ENCODE results near the gene TANC1. TPM values are rescaled to one million over a fixed set of nuclear protein-coding genes. Genes with fewer than 3 reads are reported as not detected.
A peak's percentile ranks its signal among the peaks of the same experiment; 100 is the strongest.

TANC1 gene
- polyA plus RNA-seq, 1 donor (not counting 4 experiments of a cell fraction or from before 2014, with no cell fraction given), result 33.5 TPM

GRCh38 chr2:159076241-159076640 lies 107.8 kb downstream of the TANC1 start:
- dilution Hi-C loops (cut with MboI; ENCODE audit: extremely low pct_ligation_motif_present, low sequenced_read_pairs), result no loop called here
- no peaks in the 10 kb centered on the region for H3K27me3 ChIP-seq (ENCODE audit: control insufficient read depth, extremely low read depth, insufficient read depth, low read length)
- H3K79me2 ChIP-seq (ENCODE audit: control insufficient read depth, insufficient read depth, low read length), result peaks cover 45% of the 10 kb centered on the region
- H3K36me3 ChIP-seq (ENCODE audit: control insufficient read depth in 2 of 2, extremely low read depth in 1 of 2, insufficient read depth in 2 of 2, low read length in 2 of 2), result peaks cover 0 to 9% of the 10 kb centered on the region in 2 experiments
- no peaks in the 10 kb centered on the region for H3K9me1 ChIP-seq (ENCODE audit: control insufficient read depth, extremely low read depth, insufficient read depth, low read length)
- peaks cover 25% of the 10 kb centered on the region for H3K4me1 ChIP-seq (ENCODE audit: control insufficient read depth, extremely low read depth, insufficient read depth, low read length)
- H2AFZ ChIP-seq (ENCODE audit: control insufficient read depth, low read length), result no peak overlapping the region
- H3K9ac ChIP-seq (ENCODE audit: control insufficient read depth, extremely low read depth, insufficient read depth, low read length), result peak overlapping the region; percentile 4
- DNase-seq (ENCODE audit: low read depth, low spot score) (no peak), FAIRE-seq (peak; percentile 44)
- H3K4me3 ChIP-seq (ENCODE audit: control insufficient read depth in 2 of 3, extremely low read depth in 1 of 3, insufficient read depth in 2 of 3, low read depth in 1 of 3, low read length in 3 of 3), result no peak overlapping the region
- no peak overlapping the region for H3K27ac ChIP-seq (ENCODE audit: control insufficient read depth, insufficient read depth, low read length)
- TF ChIP-seq EZH2 (IDR thresholded peaks at IDR 0.05; ENCODE audit: low read length) (no peak), CTCF (optimal IDR thresholded peaks at IDR 0.05 in 1 of 3, IDR thresholded peaks at IDR 0.05 in 1 of 3, conservative IDR thresholded peaks at IDR 0.05 in 1 of 3; ENCODE audit: extremely low read depth in 1 of 3, insufficient read depth in 2 of 3, low read length in 3 of 3) (no peak)
- no peaks in the 10 kb centered on the region for H4K20me1 ChIP-seq (ENCODE audit: control insufficient read depth, extremely low read depth, insufficient read depth, low read length)
- H3K9me3 ChIP-seq (ENCODE audit: control insufficient read depth, low read depth, low read length), result no peaks in the 10 kb centered on the region
- peak overlapping the region; percentile 19 for H3K4me2 ChIP-seq (ENCODE audit: control insufficient read depth, extremely low read depth, insufficient read depth, low read depth, low read length)

- dilution Hi-C loops (cut with MboI; ENCODE audit: extremely low pct_ligation_motif_present, low sequenced_read_pairs), result no loop called here
- Histone ChIP-seq H2AFZ (ENCODE audit: control insufficient read depth, low read length) (no peak overlapping the region), H3K9me3 (ENCODE audit: control insufficient read depth, low read depth, low read length) (no peaks in the 10 kb centered on the region), H3K4me3 (ENCODE audit: control insufficient read depth in 2 of 3, extremely low read depth in 1 of 3, insufficient read depth in 2 of 3, low read depth in 1 of 3, low read length in 3 of 3) (no peak overlapping the region), H3K36me3 (ENCODE audit: control insufficient read depth in 2 of 2, extremely low read depth in 1 of 2, insufficient read depth in 2 of 2, low read length in 2 of 2) (peaks cover 0 to 12% of the 10 kb centered on the region in 2 experiments), H4K20me1 (ENCODE audit: control insufficient read depth, extremely low read depth, insufficient read depth, low read length) (no peaks in the 10 kb centered on the region), H3K4me2 (ENCODE audit: control insufficient read depth, extremely low read depth, insufficient read depth, low read depth, low read length) (no peak overlapping the region), H3K79me2 (ENCODE audit: control insufficient read depth, insufficient read depth, low read length) (peaks cover 55% of the 10 kb centered on the region), H3K9me1 (ENCODE audit: control insufficient read depth, extremely low read depth, insufficient read depth, low read length) (no peaks in the 10 kb centered on the region), H3K9ac (ENCODE audit: control insufficient read depth, extremely low read depth, insufficient read depth, low read length) (no peak overlapping the region), H3K27me3 (ENCODE audit: control insufficient read depth, extremely low read depth, insufficient read depth, low read length) (no peaks in the 10 kb centered on the region), H3K27ac (ENCODE audit: control insufficient read depth, insufficient read depth, low read length) (no peak overlapping the region), H3K4me1 (ENCODE audit: control insufficient read depth, extremely low read depth, insufficient read depth, low read length) (peaks cover 20% of the 10 kb centered on the region)
- FAIRE-seq (no peak), DNase-seq (ENCODE audit: low read depth, low spot score) (no peak)
- no peak for TF ChIP-seq CTCF (optimal IDR thresholded peaks at IDR 0.05 in 1 of 3, IDR thresholded peaks at IDR 0.05 in 1 of 3, conservative IDR thresholded peaks at IDR 0.05 in 1 of 3; ENCODE audit: extremely low read depth in 1 of 3, insufficient read depth in 2 of 3, low read length in 3 of 3)
- TF ChIP-seq EZH2 (IDR thresholded peaks at IDR 0.05; ENCODE audit: low read length), result no peak
These were observed 109.4 kb downstream of the TANC1 start for GRCh38 chr2:159077869-159078268.
